Measurements from ENCODE around the gene CCM2. TPM values are rescaled to one million over a fixed set of nuclear protein-coding genes. Genes with fewer than 3 reads are reported as not detected.
A peak's percentile ranks its signal among the peaks of the same experiment; 100 is the strongest.

CCM2 gene
- total RNA-seq, 2 experiments from 2014 or later: 48.8 to 52.8 TPM

GRCh38 chr7:44956157-44956766 lies 43.7 kb upstream of the CCM2 start:
- no peaks in the 10 kb centered on the region for H3K27me3 Mint-ChIP-seq
- intact Hi-C loops (cut with DNase I, micrococcal nuclease): no loop called here
- H3K4me1 Mint-ChIP-seq (ENCODE audit: low read depth): peaks cover 17% of the 10 kb centered on the region
- TF ChIP-seq, protein P1, sequence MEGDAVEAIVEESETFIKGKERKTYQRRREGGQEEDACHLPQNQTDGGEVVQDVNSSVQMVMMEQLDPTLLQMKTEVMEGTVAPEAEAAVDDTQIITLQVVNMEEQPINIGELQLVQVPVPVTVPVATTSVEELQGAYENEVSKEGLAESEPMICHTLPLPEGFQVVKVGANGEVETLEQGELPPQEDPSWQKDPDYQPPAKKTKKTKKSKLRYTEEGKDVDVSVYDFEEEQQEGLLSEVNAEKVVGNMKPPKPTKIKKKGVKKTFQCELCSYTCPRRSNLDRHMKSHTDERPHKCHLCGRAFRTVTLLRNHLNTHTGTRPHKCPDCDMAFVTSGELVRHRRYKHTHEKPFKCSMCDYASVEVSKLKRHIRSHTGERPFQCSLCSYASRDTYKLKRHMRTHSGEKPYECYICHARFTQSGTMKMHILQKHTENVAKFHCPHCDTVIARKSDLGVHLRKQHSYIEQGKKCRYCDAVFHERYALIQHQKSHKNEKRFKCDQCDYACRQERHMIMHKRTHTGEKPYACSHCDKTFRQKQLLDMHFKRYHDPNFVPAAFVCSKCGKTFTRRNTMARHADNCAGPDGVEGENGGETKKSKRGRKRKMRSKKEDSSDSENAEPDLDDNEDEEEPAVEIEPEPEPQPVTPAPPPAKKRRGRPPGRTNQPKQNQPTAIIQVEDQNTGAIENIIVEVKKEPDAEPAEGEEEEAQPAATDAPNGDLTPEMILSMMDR (IDR thresholded peaks at IDR 0.05): no peak
- ChIA-PET CTCF (no interaction called here), POLR2A (interaction anchor here (1.0 to 1.3 kb wide), 2 partner anchors 8 to 108 kb away, joined by 3 read pairs; partner anchors contain the start of gene H2AZ2)
- ATAC-seq (ENCODE audit: poor library complexity): no peak
- Histone ChIP-seq H3K9me3 (ENCODE audit: control insufficient read depth in 1 of 2, insufficient read depth in 1 of 2, low read length in 2 of 2) (no peaks in the 10 kb centered on the region), H3K27ac (ENCODE audit: low read depth in 1 of 2, low read length in 2 of 2) (no peak overlapping the region), H3K27me3 (ENCODE audit: control insufficient read depth in 1 of 2, insufficient read depth in 2 of 2, low read length in 2 of 2) (no peaks in the 10 kb centered on the region), H3K4me3 (ENCODE audit: low read length) (no peak overlapping the region), H3K4me1 (ENCODE audit: insufficient read depth, low read length) (peaks cover 19% of the 10 kb centered on the region), H3K36me3 (ENCODE audit: insufficient read depth, low read length) (no peaks in the 10 kb centered on the region)
- H3K27ac Mint-ChIP-seq: peak overlapping the region; percentile 55
- no peak overlapping the region for H3K4me3 Mint-ChIP-seq
- H3K36me3 Mint-ChIP-seq (ENCODE audit: low read depth): peaks cover 5% of the 10 kb centered on the region
- H3K9me3 Mint-ChIP-seq: no peaks in the 10 kb centered on the region
- DNase-seq: no peak

GRCh38 chr7:44958645-44959344 lies 41.2 kb upstream of the CCM2 start:
- intact Hi-C loops (cut with DNase I, micrococcal nuclease): no loop called here
- H3K27me3 ChIP-seq (ENCODE audit: control insufficient read depth in 1 of 2, insufficient read depth in 2 of 2, low read length in 2 of 2): no peaks in the 10 kb centered on the region
- Mint-ChIP-seq H3K36me3 (ENCODE audit: low read depth) (peaks cover 11% of the 10 kb centered on the region), H3K27me3 (no peaks in the 10 kb centered on the region), H3K9me3 (no peaks in the 10 kb centered on the region), H3K4me3 (peak overlapping the region; percentile 54), H3K27ac (peak overlapping the region; percentile 90), H3K4me1 (ENCODE audit: low read depth) (peaks cover 17% of the 10 kb centered on the region)
- peaks cover 0 to 16% of the 10 kb centered on the region in 2 experiments for H3K9me3 ChIP-seq (ENCODE audit: control insufficient read depth in 1 of 2, insufficient read depth in 1 of 2, low read length in 2 of 2)
- H3K36me3 ChIP-seq (ENCODE audit: insufficient read depth, low read length): peaks cover 11% of the 10 kb centered on the region
- TF ChIP-seq, protein P1 (IDR thresholded peaks at IDR 0.05): no peak
- no peak overlapping the region for H3K27ac ChIP-seq (ENCODE audit: low read depth in 1 of 2, low read length in 2 of 2)
- H3K4me3 ChIP-seq (ENCODE audit: low read length): no peak overlapping the region
- H3K4me1 ChIP-seq (ENCODE audit: insufficient read depth, low read length): peaks cover 19% of the 10 kb centered on the region
- ATAC-seq (ENCODE audit: poor library complexity) (no peak), DNase-seq (no peak)
- ChIA-PET CTCF (no interaction called here), POLR2A (no interaction called here)

DNA sequence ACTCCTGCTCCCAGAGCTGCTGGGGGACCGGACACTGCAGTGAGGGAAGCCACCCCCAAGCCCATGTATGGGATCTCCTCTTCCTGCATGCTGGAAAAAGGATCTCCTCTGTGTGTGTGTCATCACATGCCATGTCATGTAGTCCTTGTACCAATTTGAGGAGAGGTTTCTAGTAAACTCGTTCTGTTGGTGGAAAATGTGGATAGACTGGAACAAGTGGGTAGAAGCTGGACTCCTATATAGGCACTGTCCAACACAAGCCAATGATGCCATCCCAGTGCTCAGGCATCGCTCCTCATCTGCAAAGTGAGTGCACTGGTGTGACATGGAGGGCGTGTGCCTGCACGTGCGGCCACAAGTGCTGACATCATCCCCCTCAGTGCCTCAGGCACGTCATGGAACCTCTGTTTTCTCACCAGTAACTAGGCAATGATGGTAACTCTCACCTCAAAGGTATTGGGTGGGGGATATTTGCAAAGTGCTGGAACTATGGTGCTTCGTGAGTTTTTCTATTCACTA lies 40.5 kb upstream of the CCM2 start:
- POLR2A ChIA-PET: no interaction called here

More for the DNA sequence above, 40.5 kb upstream of the CCM2 start:
- peaks cover 17% of the 10 kb centered on the region for H3K4me1 Mint-ChIP-seq (ENCODE audit: low read depth)
- H3K4me1 ChIP-seq (ENCODE audit: insufficient read depth, low read length): peaks cover 19% of the 10 kb centered on the region
- TF ChIP-seq, protein P1 (IDR thresholded peaks at IDR 0.05): no peak
- H3K27ac ChIP-seq (ENCODE audit: low read depth in 1 of 2, low read length in 2 of 2): peak overlapping the region in 1 of 2 donors; percentile 59
- intact Hi-C loops (cut with DNase I, micrococcal nuclease): no loop called here
- H3K4me3 Mint-ChIP-seq: peak overlapping the region; percentile 63
- DNase-seq: peak in 6 of 14 experiments; percentile 30 to 83 (median 59)
- no peaks in the 10 kb centered on the region for H3K27me3 ChIP-seq (ENCODE audit: control insufficient read depth in 1 of 2, insufficient read depth in 2 of 2, low read length in 2 of 2)
- no peak overlapping the region for H3K4me3 ChIP-seq (ENCODE audit: low read length)
- H3K27ac Mint-ChIP-seq: peak overlapping the region; percentile 90
- ATAC-seq (ENCODE audit: poor library complexity): peak; percentile 77
- no peaks in the 10 kb centered on the region for H3K27me3 Mint-ChIP-seq
- CTCF ChIA-PET: no interaction called here
- peaks cover 0 to 16% of the 10 kb centered on the region in 2 experiments for H3K9me3 ChIP-seq (ENCODE audit: control insufficient read depth in 1 of 2, insufficient read depth in 1 of 2, low read length in 2 of 2)
- peaks cover 18% of the 10 kb centered on the region for H3K36me3 ChIP-seq (ENCODE audit: insufficient read depth, low read length)
- no peaks in the 10 kb centered on the region for H3K9me3 Mint-ChIP-seq
- peaks cover 16% of the 10 kb centered on the region for H3K36me3 Mint-ChIP-seq (ENCODE audit: low read depth)
